Type B pancreatic cell (in vitro differentiated cells): ENCODE data around the gene SYT12. TPM values are rescaled to one million over a fixed set of nuclear protein-coding genes. Genes with fewer than 3 reads are reported as not detected.

ENCODE experiments used
- DNase-seq: peaks from one replicate; pipeline ENCODE4 v3.0.0; 2021; ENCODE audit warnings: mixed read lengths; ENCODE audit not compliant: unreplicated experiment; ENCODE audit errors: extremely low spot score
- H3K27ac Mint-ChIP-seq: 2 replicates; pipeline ENCODE4 v1.8.0; 2021; ENCODE audit warnings: mild to moderate bottlenecking, mixed read lengths
- H3K27me3 Mint-ChIP-seq: 2 replicates; pipeline ENCODE4 v1.8.0; 2021; ENCODE audit warnings: mixed read lengths
- H3K36me3 Mint-ChIP-seq: 2 replicates; pipeline ENCODE4 v1.8.0; 2021; ENCODE audit warnings: mixed read lengths
- H3K4me1 Mint-ChIP-seq: one replicate; pipeline ENCODE4 v1.8.0; 2021; ENCODE audit warnings: mixed read lengths; ENCODE audit not compliant: unreplicated experiment
- H3K4me3 Mint-ChIP-seq: 2 replicates; pipeline ENCODE4 v1.8.0; 2021; ENCODE audit warnings: mild to moderate bottlenecking, mixed read lengths
- H3K9me3 Mint-ChIP-seq: 2 replicates; pipeline ENCODE4 v1.8.0; 2021; ENCODE audit warnings: mixed read lengths
- total RNA-seq: library from RNA; stranded (reverse); gene quantifications from 2 replicates; pipeline ENCODE4 v1.2.1, GENCODE V29; 2021; ENCODE audit warnings: low replicate concordance
- TF ChIP-seq, protein P1 (sequence below): fragments of 200-600 bp; sonication (generic); conservative IDR thresholded peaks from 2 replicates; pipeline ENCODE4 v1.5.0; 2021; ENCODE audit warnings: antibody characterized with exemption, mild to moderate bottlenecking

The SYT12 gene
- total RNA-seq, 1 donor from 2014 or later = 0.24 TPM

DNA sequence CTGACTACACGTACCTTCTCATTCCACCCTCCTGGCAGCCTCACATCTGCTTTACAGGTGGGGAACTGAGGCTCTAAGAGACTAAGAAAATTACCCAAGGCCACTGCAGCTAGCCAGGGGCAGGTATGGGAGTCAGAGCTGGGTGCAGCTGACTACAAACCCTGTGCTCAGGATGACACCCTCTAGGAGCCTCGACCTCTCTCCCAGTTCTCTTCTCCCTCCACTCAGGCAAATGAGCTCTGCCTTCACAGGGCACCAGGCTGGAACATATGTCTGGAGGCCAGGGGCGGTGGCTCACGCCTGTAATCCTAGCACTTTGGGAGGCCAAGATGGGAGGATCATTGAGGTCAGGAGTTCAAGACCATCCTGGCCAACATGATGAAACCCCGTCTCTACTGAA lies 4.0 kb downstream of the SYT12 start:
- TF ChIP-seq, protein P1, sequence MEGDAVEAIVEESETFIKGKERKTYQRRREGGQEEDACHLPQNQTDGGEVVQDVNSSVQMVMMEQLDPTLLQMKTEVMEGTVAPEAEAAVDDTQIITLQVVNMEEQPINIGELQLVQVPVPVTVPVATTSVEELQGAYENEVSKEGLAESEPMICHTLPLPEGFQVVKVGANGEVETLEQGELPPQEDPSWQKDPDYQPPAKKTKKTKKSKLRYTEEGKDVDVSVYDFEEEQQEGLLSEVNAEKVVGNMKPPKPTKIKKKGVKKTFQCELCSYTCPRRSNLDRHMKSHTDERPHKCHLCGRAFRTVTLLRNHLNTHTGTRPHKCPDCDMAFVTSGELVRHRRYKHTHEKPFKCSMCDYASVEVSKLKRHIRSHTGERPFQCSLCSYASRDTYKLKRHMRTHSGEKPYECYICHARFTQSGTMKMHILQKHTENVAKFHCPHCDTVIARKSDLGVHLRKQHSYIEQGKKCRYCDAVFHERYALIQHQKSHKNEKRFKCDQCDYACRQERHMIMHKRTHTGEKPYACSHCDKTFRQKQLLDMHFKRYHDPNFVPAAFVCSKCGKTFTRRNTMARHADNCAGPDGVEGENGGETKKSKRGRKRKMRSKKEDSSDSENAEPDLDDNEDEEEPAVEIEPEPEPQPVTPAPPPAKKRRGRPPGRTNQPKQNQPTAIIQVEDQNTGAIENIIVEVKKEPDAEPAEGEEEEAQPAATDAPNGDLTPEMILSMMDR = no peak
- H3K27ac Mint-ChIP-seq = no peak overlapping the region
- DNase-seq = no peak
- H3K36me3 Mint-ChIP-seq = no peaks in the 10 kb centered on the region
- H3K4me3 Mint-ChIP-seq = no peak overlapping the region
- H3K27me3 Mint-ChIP-seq = peaks cover 46% of the 10 kb centered on the region
- peaks cover 8% of the 10 kb centered on the region for H3K4me1 Mint-ChIP-seq
- H3K9me3 Mint-ChIP-seq = no peaks in the 10 kb centered on the region

DNA sequence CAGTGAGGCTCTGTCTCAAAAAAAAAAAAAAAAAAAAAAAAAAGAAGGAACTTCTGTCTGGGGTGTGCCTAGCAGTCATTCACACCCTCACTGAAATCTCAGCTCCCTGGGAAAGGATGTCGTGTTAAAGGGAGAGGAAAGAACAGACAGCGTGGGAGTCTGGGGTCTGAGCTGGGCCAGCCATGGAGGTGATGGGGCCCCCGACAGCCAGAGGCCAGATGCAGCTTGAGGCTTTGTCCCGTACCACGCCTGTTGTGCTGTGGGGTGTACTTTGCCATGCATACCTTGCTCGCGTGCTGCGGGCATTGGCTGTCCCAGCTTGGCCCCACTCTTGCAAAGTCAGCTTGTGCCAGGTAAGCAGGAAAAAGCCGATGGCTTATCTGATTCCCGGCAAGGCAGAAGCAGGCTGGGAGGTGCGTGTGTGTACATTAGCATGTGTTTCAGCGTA lies 4.6 kb downstream of the SYT12 start:
- H3K4me1 Mint-ChIP-seq = peaks cover 6% of the 10 kb centered on the region
- no peak overlapping the region for H3K4me3 Mint-ChIP-seq
- TF ChIP-seq, protein P1 = no peak
- no peaks in the 10 kb centered on the region for H3K9me3 Mint-ChIP-seq
- DNase-seq = no peak
- peaks cover 42% of the 10 kb centered on the region for H3K27me3 Mint-ChIP-seq
- no peaks in the 10 kb centered on the region for H3K36me3 Mint-ChIP-seq
- H3K27ac Mint-ChIP-seq = no peak overlapping the region

DNA sequence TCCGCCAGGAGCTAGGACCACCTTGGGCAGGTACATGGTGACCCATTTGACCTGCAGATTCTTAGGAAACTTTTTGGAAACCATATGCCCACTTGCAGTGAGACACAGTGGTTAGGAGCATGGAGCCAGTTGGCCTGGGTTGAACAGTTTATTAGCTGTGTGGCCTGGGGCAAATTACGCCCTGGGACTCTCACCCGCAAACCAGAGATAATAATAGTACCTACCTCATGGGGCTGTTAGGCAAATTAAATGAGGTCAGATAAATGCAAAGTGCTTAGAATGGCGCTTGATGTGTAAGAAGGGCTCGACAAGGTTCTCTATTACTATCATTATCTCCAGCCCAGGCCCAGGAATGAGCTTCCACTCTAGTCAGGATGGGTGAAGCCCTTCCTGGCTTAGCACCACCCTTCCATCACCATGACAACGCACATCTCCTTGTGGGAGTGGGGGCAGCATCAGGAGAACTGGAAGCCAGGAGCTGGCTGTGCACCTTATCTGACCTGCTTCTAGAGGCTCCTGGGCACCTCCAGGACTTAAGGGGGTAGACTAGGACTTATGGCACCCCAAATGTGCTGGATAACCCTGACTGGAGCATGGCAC lies 5.1 kb downstream of the SYT12 start:
- Mint-ChIP-seq H3K27ac (no peak overlapping the region), H3K36me3 (no peaks in the 10 kb centered on the region), H3K9me3 (no peaks in the 10 kb centered on the region), H3K4me3 (no peak overlapping the region), H3K4me1 (peaks cover 4% of the 10 kb centered on the region), H3K27me3 (peaks cover 37% of the 10 kb centered on the region)
- TF ChIP-seq, protein P1 = no peak
- no peak for DNase-seq

DNA sequence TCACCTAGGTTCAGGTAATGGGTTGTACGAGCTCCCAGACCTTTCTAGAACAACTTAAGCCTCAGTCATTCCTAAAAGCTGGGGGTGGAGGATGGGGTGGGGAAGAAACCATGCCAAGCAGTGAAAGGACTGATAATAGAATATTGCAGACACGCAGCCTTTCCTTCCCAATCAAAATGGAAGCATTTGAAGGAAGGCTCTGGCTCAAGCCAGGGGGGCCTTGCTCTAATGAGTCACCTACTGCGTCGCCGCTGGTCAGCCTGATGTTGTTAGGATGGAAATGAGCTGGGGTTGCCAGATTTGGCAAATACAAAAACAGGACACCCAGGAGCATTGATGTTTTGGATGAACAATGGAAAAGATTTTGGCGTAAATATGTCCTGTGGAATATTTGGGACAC lies 6.2 kb downstream of the SYT12 start:
- peaks cover 11% of the 10 kb centered on the region for H3K4me1 Mint-ChIP-seq
- no peaks in the 10 kb centered on the region for H3K9me3 Mint-ChIP-seq
- H3K4me3 Mint-ChIP-seq = no peak overlapping the region
- DNase-seq = no peak
- TF ChIP-seq, protein P1 = no peak
- H3K27me3 Mint-ChIP-seq = peaks cover 32% of the 10 kb centered on the region
- no peaks in the 10 kb centered on the region for H3K36me3 Mint-ChIP-seq
- H3K27ac Mint-ChIP-seq = no peak overlapping the region

DNA sequence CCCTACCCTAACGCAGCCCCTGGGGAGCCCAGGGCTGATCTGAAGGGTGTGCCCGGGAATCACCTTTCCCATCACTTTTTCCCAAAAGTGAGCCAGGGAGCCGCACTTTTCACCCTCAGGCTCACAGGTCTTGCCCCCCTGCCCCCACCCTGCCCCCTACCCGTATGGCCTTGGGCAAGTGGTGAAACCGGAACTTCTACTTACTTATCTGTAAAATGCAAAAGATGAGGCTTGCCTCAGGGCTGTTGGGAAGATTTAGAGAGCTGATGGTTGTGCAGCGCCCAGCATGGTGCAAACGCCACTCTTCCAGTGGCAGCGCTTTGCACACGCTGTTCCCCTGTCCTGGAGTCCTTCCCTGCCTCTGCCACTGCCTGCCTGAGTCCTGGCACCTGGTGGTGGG lies 8.0 kb downstream of the SYT12 start:
- TF ChIP-seq, protein P1 = no peak
- Mint-ChIP-seq H3K36me3 (no peaks in the 10 kb centered on the region), H3K27ac (no peak overlapping the region), H3K4me3 (no peak overlapping the region), H3K4me1 (peaks cover 11% of the 10 kb centered on the region), H3K9me3 (no peaks in the 10 kb centered on the region), H3K27me3 (peaks cover 16% of the 10 kb centered on the region)
- no peak for DNase-seq
